ENCODE results near the gene HTR1D.

Gene HTR1D

DNA sequence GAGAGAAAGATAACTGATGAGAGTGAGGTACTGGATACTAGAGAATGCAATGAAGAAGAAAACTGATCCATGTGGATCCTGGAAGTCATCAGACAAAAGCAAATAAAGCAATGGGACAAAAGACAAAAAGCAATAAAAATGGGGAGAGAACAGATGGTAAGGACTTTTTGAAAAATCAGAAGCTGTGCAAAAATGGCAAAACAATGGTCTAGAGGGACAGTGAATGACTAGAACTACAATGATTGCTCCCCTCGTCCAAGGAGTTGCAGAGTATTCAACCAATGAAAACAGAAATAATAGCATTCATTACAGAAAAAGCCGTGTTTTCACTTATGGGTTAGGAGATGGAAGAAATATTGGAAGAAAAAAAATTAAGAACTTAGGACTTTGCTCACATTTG is 67.2 kb downstream of the HTR1D start:
- DNase-seq, result no peak

DNA sequence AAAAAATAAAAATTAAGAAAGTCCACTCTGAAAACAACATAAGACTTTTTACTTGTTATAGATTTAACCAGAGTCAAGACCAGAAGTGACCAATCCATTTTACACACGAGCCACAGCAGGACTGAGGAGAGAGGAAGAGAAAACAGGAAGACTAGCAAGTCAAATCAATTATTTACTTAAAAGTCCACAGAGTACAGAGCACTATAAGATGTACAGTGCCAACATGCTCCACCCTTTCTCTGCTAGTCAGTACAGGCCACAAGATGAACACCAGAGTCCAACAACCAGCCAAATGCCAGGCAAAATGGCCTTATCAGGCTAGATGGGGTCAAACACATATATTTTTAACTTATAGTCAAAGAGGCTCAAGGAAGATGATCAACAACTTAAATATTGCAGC is 68.2 kb downstream of the HTR1D start:
- DNase-seq, result no peak

DNA sequence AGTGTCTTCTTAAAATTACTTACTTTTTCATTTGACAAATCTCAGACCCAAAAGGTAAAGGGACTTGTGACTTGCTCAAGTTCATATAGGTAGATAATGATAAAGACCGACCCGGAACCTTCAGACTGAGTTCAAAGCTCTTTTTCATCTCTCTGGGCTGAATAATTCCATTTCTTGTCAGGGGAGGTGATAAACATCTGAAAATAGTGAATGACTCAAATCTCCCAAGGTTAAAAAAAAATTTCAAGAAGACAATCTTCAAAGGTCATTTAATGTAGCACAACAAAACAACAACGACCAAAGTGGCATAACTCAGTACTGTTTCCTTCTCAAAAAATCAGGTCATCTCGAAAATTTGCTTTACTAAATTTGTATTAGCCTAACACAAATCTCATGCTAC is 69.2 kb downstream of the HTR1D start:
- DNase-seq, result no peak
